Measurements from ENCODE around the gene COPS3. TPM values are rescaled to one million over a fixed set of nuclear protein-coding genes. Genes with fewer than 3 reads are reported as not detected.

COPS3 gene
- total RNA-seq, 1 donor from 2014 or later: 52.7 TPM

GRCh38 chr17:17237026-17237799, 43.8 kb downstream of the COPS3 start, which contains the start of gene FLCN:
Gene FLCN, minus strand, starts transcription at chr17:17237168. Its CDS starts 9,031 bp downstream, at chr17:17228137.
- TF ChIP-seq CTCF (IDR thresholded peaks at IDR 0.05; ENCODE audit: unreplicated experiment): no peak
- H3K9me3 Mint-ChIP-seq (ENCODE audit: unreplicated experiment): no peaks in the 10 kb centered on the region
- peak; percentile 71 for DNase-seq (ENCODE audit: low spot score)
- peaks cover 8% of the 10 kb centered on the region for H3K4me1 Mint-ChIP-seq (ENCODE audit: unreplicated experiment)
- H3K27ac Mint-ChIP-seq (ENCODE audit: unreplicated experiment): peak within 1 kb of the TSS; percentile 98
- peaks cover 8% of the 10 kb centered on the region for H3K36me3 Mint-ChIP-seq (ENCODE audit: low read depth, unreplicated experiment)
- peak within 1 kb of the TSS; percentile 99 for H3K4me3 Mint-ChIP-seq (ENCODE audit: unreplicated experiment)
- peaks cover 2% of the 10 kb centered on the region for H3K27me3 Mint-ChIP-seq (ENCODE audit: unreplicated experiment)

DNA sequence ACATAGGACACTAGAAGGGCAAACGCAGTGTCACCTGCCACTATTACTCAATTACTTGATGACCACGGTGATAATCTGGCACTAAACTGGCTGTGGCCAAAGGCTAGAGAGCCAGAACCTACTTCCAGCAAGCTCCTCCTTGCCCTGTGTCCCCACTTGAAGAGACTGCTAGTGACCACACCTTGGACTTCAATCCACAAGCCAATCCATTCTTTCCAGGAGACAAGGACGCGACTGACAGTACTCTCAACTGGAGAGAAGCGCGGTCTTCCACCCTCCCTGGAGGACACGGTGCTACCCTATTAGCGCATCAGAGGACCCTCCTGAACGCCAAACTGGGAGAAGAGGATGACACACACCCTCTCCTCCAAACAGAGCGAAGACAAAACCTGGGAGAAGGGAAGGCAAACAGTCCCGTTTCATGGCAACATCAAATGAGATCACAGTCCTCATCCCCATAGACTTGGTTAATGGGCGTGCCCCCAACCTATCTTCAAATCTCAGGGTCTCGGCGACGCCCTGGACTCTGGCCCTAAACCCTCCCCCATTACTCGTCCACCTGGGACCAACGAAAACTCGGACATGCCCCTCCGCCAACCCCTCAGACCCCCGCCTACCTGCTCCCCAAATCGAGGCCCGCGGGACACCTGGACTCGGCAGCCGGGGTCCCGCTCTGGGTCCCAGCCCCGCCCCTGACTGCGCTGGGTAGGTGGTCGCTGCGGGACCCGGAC, 44.6 kb downstream of the COPS3 start:
- Mint-ChIP-seq H3K27me3 (ENCODE audit: unreplicated experiment) (peaks cover 4% of the 10 kb centered on the region), H3K4me3 (ENCODE audit: unreplicated experiment) (peak overlapping the region; percentile 99), H3K27ac (ENCODE audit: unreplicated experiment) (peak overlapping the region; percentile 94), H3K9me3 (ENCODE audit: unreplicated experiment) (no peaks in the 10 kb centered on the region), H3K4me1 (ENCODE audit: unreplicated experiment) (peaks cover 8% of the 10 kb centered on the region), H3K36me3 (ENCODE audit: low read depth, unreplicated experiment) (peaks cover 15% of the 10 kb centered on the region)
- DNase-seq (ENCODE audit: low spot score): no peak
- no peak for TF ChIP-seq CTCF (IDR thresholded peaks at IDR 0.05; ENCODE audit: unreplicated experiment)

DNA sequence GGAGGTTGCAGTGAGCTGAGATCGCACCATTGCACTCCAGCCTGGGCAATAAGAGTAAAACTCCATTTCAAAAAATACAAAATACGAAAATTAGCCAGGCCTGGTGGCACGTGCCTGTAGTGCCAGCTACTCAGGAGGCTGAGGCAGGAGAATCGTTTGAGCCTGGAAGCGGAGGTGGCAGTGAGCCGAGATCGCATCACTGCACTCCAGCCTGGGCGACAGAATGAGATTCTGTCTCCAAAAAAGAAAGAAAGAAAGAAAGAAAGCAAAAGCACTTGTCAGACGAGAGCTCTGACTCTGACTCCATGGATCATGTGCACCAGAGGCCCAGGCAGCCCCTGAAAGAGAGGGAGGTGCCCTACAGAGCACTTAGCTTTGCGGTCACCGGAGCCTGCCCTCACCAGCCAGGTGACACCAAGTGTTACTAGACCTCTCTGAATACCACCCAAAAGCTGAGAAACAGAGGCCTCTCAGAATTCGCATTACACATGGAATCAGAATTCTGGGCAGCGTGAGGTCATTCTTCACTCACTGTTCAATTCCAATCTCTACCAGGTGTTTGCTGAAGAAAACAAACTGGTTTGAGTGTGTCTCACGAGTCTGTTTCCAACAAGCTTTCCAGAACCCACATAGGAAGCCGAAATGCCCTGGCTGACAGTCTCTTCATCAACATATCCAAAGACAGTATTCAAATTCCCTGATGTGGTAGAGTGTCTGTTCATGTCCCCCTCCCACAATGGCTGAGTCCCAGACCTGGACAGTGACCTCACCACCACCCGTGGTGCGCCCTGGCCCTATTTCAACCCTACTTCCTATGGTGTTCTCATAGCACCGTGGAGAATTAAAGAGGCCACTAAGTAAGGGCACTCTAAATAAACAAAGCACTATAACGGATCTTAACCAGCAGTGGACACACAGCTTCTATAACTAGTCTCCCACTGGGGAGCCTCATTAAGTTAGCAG, 45.6 kb downstream of the COPS3 start:
- peaks cover 8% of the 10 kb centered on the region for H3K4me1 Mint-ChIP-seq (ENCODE audit: unreplicated experiment)
- no peak for TF ChIP-seq CTCF (IDR thresholded peaks at IDR 0.05; ENCODE audit: unreplicated experiment)
- H3K9me3 Mint-ChIP-seq (ENCODE audit: unreplicated experiment): no peaks in the 10 kb centered on the region
- peaks cover 4% of the 10 kb centered on the region for H3K27me3 Mint-ChIP-seq (ENCODE audit: unreplicated experiment)
- peak overlapping the region; percentile 99 for H3K4me3 Mint-ChIP-seq (ENCODE audit: unreplicated experiment)
- no peak for DNase-seq (ENCODE audit: low spot score)
- peaks cover 16% of the 10 kb centered on the region for H3K36me3 Mint-ChIP-seq (ENCODE audit: low read depth, unreplicated experiment)
- no peak overlapping the region for H3K27ac Mint-ChIP-seq (ENCODE audit: unreplicated experiment)

DNA sequence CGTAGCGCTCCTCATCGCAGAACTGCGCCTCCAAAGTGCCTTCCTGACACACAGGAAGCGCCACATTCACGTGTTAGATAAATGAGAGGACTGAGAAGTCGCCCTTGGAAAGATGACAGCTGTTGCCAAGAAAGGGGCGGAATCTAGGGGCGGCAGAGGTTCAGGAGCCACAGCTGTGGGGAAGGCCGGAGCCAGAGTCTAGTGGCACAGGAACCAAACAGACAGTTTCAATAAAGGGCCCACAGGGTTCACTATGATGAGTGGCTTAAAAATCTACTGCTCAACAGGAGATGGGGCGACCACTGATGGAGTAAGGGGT, 48.8 kb downstream of the COPS3 start:
- Mint-ChIP-seq H3K4me3 (ENCODE audit: unreplicated experiment) (no peak overlapping the region), H3K27ac (ENCODE audit: unreplicated experiment) (no peak overlapping the region), H3K27me3 (ENCODE audit: unreplicated experiment) (peaks cover 5% of the 10 kb centered on the region), H3K9me3 (ENCODE audit: unreplicated experiment) (no peaks in the 10 kb centered on the region), H3K36me3 (ENCODE audit: low read depth, unreplicated experiment) (peaks cover 33% of the 10 kb centered on the region), H3K4me1 (ENCODE audit: unreplicated experiment) (peaks cover 8% of the 10 kb centered on the region)
- DNase-seq (ENCODE audit: low spot score): no peak
- TF ChIP-seq CTCF (IDR thresholded peaks at IDR 0.05; ENCODE audit: unreplicated experiment): no peak
